Measurements from ENCODE around the gene IBA57.

The IBA57 gene

DNA sequence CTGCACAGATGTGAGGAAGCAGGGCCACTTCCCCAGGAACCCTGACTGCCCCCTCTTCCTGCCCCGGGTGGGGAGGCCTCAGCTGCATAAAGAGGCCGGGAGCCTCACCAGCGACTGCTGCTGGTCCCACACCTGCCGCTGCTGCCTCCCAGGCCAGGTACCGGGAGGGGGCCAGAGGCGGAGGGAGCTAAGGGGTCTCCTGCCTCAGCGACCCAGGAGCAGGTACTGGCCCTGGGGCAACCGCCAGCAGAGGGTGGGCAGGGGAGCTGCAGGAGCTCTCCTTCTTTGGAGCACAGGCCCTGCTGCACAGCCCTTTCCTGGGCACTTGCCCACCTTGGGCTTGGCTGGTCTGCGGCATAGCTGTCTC is 9.1 kb upstream of the IBA57 start:
- no peak for DNase-seq (ENCODE audit: low read depth, low spot score)

GRCh38 chr1:228156941-228157728 is 8.5 kb upstream of the IBA57 start:
- no peak for DNase-seq (ENCODE audit: low read depth, low spot score)

- DNase-seq (ENCODE audit: low read depth, low spot score) = no peak
Measured at GRCh38 chr1:228157729-228158126, 7.9 kb upstream of the IBA57 start.

GRCh38 chr1:228158151-228159007 is 7.2 kb upstream of the IBA57 start:
- DNase-seq (ENCODE audit: low read depth, low spot score) = no peak

DNA sequence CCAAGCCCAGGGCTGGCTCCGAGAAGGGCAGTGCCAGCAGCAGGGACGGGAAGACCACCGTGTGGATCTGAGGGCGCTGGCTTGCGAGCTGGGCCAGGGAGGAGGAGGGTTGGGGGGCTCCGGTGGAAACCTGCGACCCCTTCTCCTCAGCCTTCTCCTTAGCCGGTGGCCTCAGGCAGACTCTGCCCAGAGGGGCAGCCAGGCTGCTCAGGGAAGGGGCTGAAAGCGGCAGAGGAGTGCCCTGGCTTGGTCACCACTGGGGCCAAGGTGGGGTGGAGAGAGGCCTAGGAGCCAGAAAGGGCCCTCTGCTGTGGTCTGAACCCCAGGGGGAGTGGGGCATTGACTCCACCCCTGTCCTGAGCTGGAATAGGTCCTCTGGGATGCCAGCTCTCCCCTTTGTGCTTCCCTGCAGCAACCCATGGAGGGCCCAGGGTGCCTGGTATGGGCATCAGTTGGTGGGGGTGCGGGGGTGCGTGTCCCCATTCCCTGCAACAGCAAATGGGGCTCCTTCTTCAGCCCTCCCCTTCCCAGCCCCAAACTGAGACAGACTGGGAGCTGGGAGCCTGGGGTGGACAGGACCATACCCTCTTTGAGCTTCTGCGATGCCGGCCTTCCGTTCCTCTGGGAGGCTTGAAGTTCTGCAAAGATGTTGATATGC is 6.5 kb upstream of the IBA57 start:
- DNase-seq (ENCODE audit: low read depth, low spot score) = no peak

GRCh38 chr1:228160201-228160761 is 5.3 kb upstream of the IBA57 start:
- no peak for DNase-seq (ENCODE audit: low read depth, low spot score)

DNA sequence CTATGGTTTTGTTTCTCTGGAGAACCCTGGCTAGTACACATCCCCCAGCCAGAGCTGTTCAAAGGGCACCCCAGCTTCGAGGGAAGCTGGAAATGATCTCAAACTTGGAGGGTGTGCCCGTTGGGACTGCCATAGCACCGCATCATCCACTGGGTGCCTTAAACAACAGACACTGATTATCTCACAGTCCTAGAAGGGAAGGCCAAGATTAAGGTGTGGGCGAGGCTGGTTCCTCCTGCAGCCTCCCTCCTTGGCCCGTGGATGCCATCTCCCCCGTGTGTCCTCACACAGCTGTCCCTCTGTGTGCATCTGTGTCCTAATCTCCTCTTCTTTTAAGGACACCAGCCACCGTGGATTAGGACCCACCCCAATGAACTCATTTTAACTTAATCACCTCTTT is 4.2 kb upstream of the IBA57 start:
- no peak for DNase-seq (ENCODE audit: low read depth, low spot score)

DNA sequence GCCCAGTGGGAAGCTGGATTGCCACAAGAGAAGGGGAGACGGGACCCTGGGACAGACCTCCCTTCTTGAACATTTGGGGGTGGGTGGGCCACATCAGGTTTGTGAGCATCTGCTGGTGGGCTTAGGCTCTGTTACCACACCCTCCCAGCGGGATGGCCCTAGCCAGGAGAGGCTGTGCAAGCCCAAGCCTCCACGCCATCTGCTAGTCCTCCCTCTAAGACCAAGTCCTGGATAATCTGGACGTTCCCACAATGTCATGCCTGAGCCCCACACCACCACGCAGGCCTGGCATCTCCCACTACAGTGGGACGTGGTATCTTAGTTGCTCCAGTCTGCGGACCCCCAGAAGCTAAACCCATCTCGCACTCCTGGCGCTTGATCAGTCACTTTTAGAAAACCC is 3.7 kb upstream of the IBA57 start:
- no peak for DNase-seq (ENCODE audit: low read depth, low spot score)

DNA sequence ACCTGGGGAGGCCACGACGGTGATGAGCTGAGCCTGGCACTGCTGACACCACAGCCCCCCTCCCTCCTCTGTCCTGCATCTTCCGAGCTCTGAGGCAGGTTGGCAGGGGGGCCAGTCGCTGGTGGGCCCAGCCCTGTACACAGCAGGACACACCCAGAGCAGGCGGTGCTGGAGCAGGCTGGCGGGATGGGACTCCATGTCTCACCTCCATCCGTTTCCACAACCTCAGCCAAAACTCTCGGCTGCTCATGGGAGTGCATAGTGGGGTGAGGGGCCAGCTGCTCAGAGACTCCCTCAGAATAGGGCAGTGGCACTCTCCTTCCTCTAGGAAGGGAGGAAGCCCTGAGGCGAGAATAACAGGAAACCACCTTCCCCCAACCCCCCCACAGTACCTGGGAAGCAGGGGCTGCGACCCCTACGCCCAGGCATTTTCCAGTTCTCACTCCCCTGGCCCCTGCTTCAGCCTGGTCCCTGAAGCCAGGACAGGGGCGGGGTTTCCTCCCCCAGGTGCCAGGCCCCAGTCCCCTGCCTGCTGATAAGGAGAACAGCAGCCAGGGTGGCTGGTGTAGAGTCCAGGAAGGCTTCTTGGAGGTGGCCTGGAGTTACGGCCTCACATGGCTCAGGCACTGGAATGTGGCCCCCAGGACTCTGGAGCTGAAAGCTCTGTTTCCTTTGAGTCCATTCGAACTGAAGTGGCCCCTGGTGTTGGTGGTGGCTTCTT is 3.2 kb upstream of the IBA57 start:
- no peak for DNase-seq (ENCODE audit: low read depth, low spot score)

DNA sequence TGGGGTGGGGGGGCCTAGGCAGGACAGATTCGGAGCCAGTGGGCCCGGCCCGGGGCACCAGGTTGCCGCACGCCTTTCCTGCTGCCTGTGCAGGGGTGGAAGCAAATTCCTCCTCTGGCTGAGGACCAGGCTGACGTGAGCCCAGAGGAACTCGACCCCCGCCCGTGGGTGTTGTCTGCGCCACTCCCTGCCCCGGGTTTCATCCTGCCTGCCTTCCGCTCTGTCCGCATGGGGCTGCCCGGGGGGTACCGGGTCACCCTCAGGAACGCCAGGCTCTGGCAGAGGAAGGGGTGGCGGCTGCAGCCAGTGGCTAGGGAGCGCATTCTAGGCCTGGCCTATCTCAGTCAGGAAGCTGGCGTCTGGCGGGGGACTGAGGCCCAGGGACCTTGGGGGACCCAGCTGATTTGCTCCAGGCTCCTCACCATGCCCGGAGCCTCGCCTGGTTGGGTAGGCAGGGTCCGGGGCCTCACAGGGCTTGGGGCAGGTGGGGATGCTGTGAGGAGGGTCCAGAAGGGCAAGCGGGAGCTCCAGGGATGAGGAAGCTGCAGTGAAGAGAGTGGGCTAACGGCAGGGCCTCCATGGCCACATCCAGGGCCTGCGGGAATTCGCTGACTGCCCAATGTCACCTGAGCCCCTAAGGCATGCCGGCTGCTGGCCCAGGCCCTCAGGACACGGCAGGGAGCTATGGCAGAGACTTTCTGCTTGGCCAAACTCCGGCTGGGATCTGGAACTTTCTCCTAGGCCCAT is 2.4 kb upstream of the IBA57 start:
- no peak for DNase-seq (ENCODE audit: low read depth, low spot score)

DNA sequence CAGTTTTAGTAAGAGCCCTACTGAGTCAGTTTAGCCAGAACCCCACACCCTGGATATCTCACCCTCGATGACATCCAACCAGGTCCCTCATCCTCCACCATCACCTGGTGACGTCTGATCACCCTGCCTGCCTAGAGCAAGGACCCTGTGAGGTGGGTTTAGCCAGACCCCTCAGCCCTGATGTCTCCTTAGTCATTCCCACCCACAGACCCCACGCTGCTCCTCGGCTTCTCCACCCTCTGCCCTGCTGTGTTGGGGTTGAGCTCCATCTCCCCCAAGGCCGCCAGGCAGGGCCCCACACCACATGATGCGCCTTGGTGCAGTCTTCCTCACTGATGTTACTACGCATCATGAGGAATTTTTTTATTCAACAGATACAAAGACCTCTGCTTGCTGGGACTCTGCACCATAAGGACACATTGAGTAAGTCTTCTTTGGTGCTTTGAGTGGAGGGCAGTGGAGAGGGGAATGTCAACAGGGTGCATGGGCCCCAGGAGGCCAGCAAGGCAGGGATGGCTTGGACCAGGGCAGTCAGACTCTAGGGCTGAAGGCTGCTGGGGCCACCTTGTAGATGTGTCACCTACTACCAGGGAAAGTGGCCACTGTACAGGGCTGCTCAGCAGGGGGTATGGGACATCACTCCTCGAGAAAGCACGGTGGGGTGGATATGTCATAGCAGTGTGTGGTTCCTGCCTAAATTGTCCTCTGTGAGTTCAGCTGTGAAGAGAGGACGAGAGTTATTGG is 1.7 kb upstream of the IBA57 start:
- no peak for DNase-seq (ENCODE audit: low read depth, low spot score)

- no peak for DNase-seq (ENCODE audit: low read depth, low spot score)
Measured at GRCh38 chr1:228164561-228165371, 838 bp upstream of the IBA57 start.

GRCh38 chr1:228166170-228166936 is 749 bp downstream of the IBA57 start:
- DNase-seq (ENCODE audit: low read depth, low spot score) = peak; percentile 14

- DNase-seq (ENCODE audit: low read depth, low spot score) = no peak
Measured at GRCh38 chr1:228168563-228169270, 3.1 kb downstream of the IBA57 start.

DNA sequence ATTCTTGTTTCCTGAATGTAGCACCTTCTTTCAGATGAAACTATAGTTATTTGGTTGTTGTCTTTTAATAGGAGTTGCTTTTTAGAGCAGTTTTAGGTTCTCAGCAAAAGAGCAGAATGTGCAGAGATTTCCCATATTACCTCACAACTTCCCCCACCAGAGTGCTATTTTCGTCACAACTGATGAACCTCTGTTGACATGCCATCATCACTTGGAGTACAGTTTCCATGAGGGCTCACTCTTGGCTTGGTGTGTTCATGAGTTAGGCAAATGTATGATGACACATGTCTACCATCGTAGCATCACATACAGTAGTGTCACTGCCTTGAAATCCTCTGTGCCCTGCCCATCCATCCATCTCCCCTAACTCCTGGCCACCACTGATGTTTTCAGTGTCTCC is 3.7 kb downstream of the IBA57 start:
- DNase-seq (ENCODE audit: low read depth, low spot score) = no peak

DNA sequence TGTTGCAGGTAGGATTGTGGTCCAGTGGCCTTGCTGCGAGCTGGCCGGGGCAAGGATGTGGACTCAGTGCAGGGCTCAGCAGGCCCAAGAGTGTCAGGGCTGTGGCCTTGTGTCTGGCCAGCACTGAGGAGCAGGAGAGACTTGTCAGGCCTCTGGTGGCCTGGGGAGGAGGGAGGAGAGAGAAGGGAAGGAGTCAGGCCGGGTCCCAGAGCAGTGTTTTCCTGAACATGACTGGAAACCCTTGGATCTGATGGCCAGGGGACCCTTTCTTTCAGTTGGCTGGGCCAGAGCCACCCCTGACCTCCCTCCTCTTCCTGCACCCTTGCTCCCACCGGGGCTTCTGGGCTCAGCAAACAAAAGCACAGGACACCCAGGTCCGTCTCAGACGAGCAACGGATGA is 5.1 kb downstream of the IBA57 start:
- DNase-seq (ENCODE audit: low read depth, low spot score) = no peak

DNA sequence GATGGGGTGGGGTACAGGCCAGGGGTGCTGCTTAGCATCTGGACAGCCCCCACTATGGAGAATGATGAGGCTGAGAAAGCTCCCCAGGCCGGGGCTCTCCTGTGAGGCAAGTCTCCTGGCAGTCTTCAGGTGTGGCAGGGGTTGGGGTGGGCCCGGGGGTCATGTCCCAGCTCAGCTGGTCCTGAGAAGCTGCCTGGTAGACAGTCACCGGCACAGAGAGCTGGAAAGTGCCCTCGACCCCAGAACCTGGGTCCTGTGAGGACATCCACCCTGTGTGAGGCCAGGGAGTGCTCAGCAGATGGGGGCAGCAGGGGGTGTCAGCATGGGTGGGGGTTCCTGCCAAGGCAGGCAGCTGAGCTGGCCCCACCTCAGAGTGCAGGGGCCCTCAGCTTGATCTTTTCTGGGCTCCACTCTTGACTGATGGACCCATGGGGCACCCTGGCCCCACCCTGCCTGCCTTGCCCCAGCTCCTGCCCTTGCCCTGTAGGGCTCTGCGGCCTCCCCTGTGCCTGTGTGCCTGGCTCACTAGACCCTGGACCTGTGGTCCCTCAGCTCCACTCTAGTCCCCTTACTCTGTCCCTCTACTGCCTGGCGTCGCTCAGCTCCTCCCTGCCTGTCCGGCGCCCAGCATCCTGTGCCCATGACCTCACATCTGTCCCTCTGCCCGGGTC is 5.8 kb downstream of the IBA57 start:
- no peak for DNase-seq (ENCODE audit: low read depth, low spot score)
